Upper lobe of right lung (tissue), 1 donor: Measurements from ENCODE around the gene CD320. TPM values are rescaled to one million over a fixed set of nuclear protein-coding genes. Genes with fewer than 3 reads are reported as not detected.

Source experiments
- ATAC-seq: fragments of 200-7000 bp; cut with Tn5 transposase; one replicate; pipeline ENCODE4 v1.9.1; 2020; ENCODE audit warnings: mild to moderate bottlenecking, moderate library complexity
- DNase-seq: peaks from one replicate; pipeline ENCODE4 v3.0.0-alpha.2; 2020
- H3K27ac ChIP-seq: fragments of 200-600 bp; one replicate; pipeline ENCODE4 v1.8.0; 2022
- H3K27me3 ChIP-seq: fragments of 200-600 bp; one replicate; pipeline ENCODE4 v1.8.0; 2022; ENCODE audit warnings: mild to moderate bottlenecking
- H3K36me3 ChIP-seq: fragments of 200-600 bp; one replicate; pipeline ENCODE4 v1.8.0; 2022
- H3K4me1 ChIP-seq: fragments of 200-600 bp; one replicate; pipeline ENCODE4 v1.8.0; 2022
- H3K4me3 ChIP-seq: fragments of 200-600 bp; one replicate; pipeline ENCODE4 v1.8.0; 2022; ENCODE audit warnings: mild to moderate bottlenecking
- H3K9me3 ChIP-seq: fragments of 200-600 bp; one replicate; pipeline ENCODE4 v1.8.0; 2022
- intact Hi-C: fragments of 100-400 bp; cut with DNase I; formaldehyde crosslinking; loops from one replicate; pipeline ENCODE4 v1.11.0; 2022
- total RNA-seq: library from RNA; stranded (reverse); fragmentation: NEBNext Ultra II Directional; extraction: Animal tissue kit (Norgen Biotek cat#: 25700); gene quantifications from one replicate; pipeline ENCODE4 v1.2.1, GENCODE V29; 2021
- TF ChIP-seq, protein P1 (sequence below): fragments of 200-600 bp; IDR thresholded peaks from one replicate; pipeline ENCODE4 v1.8.0; 2022; ENCODE audit warnings: antibody characterized with exemption
- donor health status: DM: no; HTN: yes; CAD: no; lungs with severe emphysema.

Gene CD320
- total RNA-seq, 1 donor from 2014 or later: 49.4 TPM

GRCh38 chr19:8333767-8334457, 25.8 kb upstream of the CD320 start:
- H3K36me3 ChIP-seq: peaks cover 26% of the 10 kb centered on the region
- peaks cover 18% of the 10 kb centered on the region for H3K27me3 ChIP-seq
- peaks cover 28% of the 10 kb centered on the region for H3K4me1 ChIP-seq
- H3K27ac ChIP-seq: no peak overlapping the region
- DNase-seq (no peak), ATAC-seq (no peak)
- H3K9me3 ChIP-seq: no peaks in the 10 kb centered on the region
- no peak overlapping the region for H3K4me3 ChIP-seq
- intact Hi-C loops: no loop called here
- TF ChIP-seq, protein P1, sequence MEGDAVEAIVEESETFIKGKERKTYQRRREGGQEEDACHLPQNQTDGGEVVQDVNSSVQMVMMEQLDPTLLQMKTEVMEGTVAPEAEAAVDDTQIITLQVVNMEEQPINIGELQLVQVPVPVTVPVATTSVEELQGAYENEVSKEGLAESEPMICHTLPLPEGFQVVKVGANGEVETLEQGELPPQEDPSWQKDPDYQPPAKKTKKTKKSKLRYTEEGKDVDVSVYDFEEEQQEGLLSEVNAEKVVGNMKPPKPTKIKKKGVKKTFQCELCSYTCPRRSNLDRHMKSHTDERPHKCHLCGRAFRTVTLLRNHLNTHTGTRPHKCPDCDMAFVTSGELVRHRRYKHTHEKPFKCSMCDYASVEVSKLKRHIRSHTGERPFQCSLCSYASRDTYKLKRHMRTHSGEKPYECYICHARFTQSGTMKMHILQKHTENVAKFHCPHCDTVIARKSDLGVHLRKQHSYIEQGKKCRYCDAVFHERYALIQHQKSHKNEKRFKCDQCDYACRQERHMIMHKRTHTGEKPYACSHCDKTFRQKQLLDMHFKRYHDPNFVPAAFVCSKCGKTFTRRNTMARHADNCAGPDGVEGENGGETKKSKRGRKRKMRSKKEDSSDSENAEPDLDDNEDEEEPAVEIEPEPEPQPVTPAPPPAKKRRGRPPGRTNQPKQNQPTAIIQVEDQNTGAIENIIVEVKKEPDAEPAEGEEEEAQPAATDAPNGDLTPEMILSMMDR: no peak

- no peaks in the 10 kb centered on the region for H3K9me3 ChIP-seq
- H3K4me1 ChIP-seq: peaks cover 24% of the 10 kb centered on the region
- H3K27me3 ChIP-seq: peaks cover 18% of the 10 kb centered on the region
- peak; percentile 71 for DNase-seq
- intact Hi-C loops: no loop called here
- no peak overlapping the region for H3K4me3 ChIP-seq
- TF ChIP-seq, protein P1: no peak
- ATAC-seq: no peak
- H3K36me3 ChIP-seq: peaks cover 26% of the 10 kb centered on the region
- no peak overlapping the region for H3K27ac ChIP-seq
Observed at GRCh38 chr19:8332976-8333766, 25.0 kb upstream of the CD320 start.

DNA sequence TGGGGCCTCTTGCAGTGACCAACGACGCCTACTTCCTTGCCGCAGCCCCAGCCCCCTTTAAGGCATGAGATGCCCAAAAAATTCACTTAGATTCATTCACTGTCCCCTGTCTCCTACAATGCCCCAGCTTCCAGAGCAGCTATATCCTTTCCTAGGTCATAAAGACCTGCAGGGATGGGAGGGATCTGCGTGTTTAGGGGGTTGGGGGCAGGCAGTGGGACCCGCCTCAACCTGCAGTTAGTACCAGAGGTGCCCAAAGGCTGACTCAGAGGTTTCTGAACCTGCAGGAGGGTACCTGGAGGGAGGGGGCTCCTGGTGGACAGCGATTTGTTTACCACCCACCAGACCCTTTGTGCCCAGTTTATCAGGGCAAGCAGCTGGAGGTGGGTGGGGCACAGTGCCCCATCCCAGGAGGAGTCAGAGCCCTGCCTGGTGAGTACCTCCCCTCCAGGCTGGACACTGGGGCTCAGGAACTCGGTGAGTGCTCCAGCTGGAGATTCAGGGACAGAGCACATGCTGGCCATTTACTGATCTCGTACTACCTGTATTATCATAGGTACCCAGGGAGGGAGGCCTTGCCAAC, 23.2 kb upstream of the CD320 start:
- intact Hi-C loops: no loop called here
- Histone ChIP-seq H3K27me3 (peaks cover 18% of the 10 kb centered on the region), H3K4me1 (peaks cover 18% of the 10 kb centered on the region), H3K36me3 (peaks cover 26% of the 10 kb centered on the region), H3K27ac (no peak overlapping the region), H3K9me3 (no peaks in the 10 kb centered on the region), H3K4me3 (no peak overlapping the region)
- DNase-seq: no peak
- TF ChIP-seq, protein P1: no peak
- no peak for ATAC-seq

DNA sequence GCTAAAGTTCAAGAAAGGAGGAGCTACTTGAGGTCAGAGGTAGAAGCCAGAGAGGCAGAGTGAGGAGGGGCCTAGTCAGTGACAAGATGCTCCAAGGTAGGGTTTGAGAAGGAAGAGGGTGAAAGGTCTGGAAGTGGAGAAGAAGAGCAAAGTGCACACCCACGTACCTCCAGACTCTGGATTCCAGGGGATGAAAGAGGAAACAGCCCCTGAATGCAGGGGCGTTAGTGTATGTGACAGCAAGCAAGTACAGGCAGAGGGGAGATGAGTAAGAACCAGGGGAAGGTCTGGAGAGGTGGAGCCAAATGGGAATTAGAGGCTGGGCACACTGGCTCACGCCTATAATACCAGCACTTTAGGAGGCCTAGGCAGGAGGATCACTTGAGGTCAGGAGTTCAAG, 21.8 kb upstream of the CD320 start:
- Histone ChIP-seq H3K4me1 (peaks cover 18% of the 10 kb centered on the region), H3K36me3 (peaks cover 26% of the 10 kb centered on the region), H3K4me3 (no peak overlapping the region), H3K27ac (no peak overlapping the region), H3K27me3 (peaks cover 18% of the 10 kb centered on the region), H3K9me3 (no peaks in the 10 kb centered on the region)
- peak; percentile 22 for ATAC-seq
- DNase-seq: no peak
- intact Hi-C loops: no loop called here
- TF ChIP-seq, protein P1: no peak

DNA sequence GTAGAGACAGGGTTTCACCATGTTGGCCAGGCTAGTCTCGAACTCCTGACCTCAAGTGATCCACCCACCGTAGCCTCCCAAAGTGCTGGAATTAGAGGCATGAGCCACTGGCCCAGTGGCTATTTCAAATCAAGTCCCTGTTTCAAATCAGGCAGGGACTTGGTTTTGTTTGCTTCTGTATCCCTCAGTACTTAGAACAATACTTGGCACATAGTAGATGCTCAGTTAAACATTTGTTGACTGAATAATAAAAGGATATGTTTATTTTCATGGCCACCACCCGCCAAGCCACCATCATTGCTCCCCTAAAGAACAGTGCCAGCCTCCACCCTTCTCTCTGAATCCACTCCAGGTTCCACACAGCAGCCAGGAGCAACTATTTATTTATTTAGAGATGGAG, 17.3 kb upstream of the CD320 start:
- Histone ChIP-seq H3K36me3 (peaks cover 32% of the 10 kb centered on the region), H3K27ac (no peak overlapping the region), H3K4me1 (peaks cover 23% of the 10 kb centered on the region), H3K4me3 (no peak overlapping the region), H3K27me3 (no peaks in the 10 kb centered on the region), H3K9me3 (no peaks in the 10 kb centered on the region)
- TF ChIP-seq, protein P1: no peak
- no peak for ATAC-seq
- intact Hi-C loops: no loop called here
- no peak for DNase-seq
